GM18870 (cell line): ENCODE measurements around the gene VANGL1.

Experiments used
- ATAC-seq: cut with Tn5 transposase; IDR thresholded peaks from one replicate; pipeline ENCODE4 v1.9.1; 2021; ENCODE audit warnings: moderate library complexity; ENCODE audit not compliant: unreplicated experiment

The VANGL1 gene

DNA sequence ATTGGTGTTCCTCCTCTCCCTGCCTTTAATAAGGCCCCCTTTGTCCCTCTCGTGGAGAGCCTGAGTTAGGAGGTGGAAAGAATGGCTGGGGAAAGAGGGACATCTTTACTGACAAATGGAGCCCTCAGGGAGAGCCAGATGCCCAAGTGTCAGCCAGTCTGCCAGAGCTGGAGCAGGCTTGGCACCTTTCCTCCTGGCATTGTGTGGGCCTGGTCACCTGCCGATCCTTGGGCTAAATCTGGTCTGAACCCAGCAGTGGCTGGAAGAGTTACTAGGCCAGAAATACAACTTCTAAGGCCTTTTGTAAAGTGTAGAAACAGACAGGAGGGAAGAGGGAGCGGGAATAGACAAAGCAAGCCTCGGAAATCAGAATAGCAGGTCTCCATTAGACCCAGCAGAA, 24.9 kb downstream of the VANGL1 start:
- no peak for ATAC-seq

DNA sequence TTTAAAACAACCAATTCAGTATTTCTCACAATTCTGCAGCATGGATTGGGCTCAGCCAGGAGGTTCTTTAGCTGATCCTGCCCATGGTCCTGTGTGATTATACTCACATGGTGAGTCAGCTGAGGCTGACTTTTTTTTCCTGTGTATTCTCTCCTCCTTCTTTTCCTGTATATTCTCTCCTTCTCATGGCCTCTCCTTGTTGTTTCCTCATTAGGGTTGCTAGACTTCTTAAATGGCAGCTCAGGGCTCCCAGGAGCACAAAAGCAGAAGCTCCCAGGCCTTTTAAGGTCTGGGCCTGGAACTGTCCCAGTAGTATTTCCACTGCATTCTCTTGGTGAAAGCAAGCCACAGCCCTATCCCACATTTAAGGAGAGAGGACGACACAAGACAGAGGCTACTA, 26.8 kb downstream of the VANGL1 start:
- ATAC-seq = no peak

DNA sequence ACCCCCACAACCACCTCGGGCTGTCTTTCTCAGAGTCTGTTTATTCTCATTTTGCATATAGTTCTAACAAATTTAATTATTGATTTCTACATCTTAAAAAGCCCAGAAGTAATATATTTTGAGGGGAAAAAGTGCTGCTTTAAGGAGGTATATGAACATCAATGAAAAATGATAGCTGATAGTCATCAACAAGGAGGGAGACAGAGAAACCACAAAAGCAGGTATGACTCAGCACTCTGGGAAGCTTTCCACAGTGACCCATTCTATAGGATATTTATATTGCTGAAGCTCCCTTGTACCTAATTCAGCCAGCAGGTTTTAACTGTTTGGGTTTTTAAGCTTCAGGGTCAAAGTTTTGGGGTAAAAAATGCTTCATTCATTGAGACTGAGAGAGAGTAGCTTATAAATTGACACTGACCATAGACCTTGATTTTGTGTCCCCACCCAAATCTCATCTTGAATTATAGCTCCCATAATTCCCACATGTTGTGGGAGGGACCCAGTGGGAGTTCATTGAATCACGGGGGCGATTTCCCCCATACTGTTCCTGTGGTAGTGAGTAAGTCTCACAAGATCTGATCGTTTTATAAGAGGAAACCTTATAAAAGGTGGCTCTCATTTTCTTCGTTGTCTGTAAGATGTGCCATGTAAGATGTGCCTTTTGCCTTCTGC, 27.4 kb downstream of the VANGL1 start:
- ATAC-seq = no peak

DNA sequence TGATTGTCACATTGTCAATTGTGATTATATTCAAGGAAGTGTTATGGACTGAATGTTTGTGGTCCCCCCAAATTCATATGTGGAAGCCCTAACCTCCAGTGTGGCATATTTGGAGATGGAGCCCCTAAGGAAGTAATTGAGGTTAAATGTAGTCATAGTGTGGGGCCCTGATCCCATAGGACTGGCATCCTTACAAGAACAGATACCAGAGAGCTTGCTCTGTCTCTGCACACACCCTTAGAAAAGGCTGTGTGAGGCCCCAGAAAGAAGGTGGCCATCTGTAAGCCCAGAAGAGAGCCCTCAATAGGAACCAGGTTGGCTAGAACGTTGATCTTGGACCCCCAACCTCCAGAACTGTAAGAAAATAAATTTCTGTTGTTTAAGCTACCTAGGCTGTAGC, 28.1 kb downstream of the VANGL1 start:
- no peak for ATAC-seq

DNA sequence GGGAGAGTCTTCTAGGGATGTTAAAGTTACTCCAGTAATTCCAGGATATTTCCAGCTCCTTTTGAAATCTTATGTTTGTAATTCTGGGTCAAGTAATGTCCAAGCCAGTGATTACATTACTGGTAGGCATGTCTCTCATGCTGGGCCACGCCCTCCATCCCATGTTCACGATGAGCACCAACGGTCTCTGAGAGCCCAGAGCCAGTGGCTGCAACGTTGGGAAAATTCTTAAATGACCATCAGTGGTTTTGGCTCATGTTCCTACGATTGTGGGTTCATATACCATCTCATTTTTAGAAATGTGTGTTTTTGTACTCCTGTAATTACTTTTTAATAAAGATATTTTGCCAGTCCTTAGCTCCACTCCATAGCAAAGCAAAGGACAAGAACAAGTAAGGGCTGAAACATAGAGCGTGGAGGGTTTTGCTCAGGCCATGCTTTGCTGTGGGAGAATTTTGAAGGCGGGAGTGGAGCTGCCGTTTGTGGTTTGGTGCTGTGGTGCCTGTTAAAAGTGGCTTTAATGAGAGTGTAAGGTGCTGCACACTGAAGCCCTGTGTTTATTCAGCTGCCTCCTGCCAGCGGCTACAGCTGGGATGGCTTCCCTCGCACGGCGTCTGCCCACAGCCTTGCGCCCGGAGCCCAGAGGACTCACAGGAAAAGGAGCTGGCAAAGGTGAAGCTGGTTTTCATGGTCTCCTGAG, 28.9 kb downstream of the VANGL1 start:
- ATAC-seq = no peak

DNA sequence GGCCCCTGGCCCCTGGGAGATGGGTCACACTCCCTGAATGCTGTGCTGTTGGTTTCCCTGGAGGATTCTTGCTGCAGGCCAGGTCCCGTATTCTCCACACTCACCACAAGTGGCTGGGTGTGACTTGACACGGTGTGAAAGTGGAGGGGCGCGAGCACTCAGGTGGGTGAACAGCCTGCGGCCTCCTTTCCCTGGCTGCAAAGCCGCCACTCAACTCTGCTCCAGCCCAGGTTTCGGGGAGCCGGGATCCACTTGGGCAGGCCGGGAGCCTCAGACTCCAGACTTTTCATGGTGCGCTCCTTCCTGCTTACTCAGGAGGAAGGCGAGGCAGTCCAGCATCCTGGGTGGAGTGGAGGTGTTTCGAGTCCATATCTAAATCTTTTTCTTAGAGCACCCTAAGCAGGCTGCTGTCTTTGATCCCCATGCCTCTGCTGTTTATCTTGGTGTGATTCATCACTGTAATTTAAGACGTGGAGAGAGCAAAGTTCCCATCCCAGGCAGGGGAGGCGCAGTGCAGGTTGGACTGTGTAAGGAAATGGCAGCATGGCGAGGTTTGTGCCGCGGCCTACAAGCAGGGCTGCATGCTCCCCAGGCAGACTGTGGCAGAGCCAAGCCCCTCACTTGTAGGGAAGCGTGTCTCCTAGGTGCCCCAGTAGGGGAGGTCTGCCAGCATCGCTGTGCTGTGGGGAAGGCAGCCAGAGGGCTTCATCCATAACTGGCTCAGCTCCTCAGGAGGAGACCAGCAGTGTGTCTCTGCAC, 29.6 kb downstream of the VANGL1 start:
- no peak for ATAC-seq

DNA sequence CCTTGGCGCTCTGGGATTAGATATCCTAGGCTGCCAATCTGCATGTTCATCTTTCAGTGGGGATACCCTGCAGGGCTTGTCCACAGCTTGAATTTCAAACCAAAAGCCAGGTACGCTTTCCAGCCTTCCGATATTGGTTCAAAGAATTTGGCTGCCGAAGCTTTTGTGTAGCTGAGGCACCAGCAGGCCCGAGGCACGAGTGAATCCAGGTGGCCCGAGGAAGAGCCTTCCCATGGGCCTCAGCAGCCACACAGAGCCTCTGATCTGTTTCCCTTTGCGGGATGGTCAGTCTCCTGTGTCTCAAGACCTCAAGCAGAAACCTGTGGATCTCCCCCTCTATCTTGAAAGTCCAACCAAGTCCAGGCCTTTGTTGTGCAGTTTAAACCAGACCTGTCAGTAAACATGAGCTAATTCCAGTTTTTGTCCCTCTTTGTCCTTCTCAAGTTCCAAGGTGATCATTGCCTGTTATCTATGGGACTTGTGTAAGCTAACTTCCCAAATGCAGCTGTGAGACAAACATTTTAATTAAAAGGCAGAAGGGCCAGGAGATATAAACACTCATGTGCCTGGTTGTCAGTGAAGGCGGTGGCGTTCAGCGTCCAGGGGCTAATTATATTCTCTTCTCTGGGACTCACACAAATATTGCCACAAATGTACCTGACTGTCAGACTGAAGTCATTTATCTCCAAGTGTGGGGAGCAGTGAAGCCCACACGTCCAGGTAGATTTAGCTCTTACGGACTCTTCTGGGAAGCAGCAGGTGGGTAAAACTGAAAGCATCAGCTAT, 30.6 kb downstream of the VANGL1 start:
- no peak for ATAC-seq

DNA sequence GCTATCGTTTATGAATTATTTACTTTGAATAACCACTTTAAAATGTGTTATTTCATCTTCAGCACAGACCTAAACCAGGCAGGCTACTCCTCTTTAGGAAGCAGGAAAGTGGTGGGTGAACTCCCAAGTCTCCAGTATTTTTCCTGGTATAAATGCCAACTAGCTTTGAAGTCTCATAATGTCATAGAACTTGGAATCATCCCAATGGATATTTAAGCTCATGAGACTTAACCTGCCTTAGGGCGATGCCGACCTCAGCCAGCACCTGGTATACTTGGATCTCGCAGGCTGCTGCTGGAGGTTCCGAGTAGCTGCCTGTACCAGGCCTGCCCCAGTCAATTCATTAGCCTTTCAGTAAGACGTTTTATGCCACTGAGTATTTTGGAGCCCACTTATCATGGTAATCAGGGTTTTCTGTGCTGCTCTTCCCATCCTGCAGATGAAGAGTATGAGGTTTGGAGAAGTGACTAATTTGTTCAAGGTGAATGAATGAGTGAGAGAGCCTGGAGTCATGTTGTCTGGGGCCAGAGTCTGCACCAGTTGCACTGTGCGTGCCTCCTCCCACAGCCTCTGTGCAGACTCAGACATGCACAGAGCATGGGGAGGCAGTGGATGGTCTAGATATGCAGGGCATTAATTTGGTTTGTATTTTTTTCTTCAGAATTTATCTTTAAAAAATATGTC, 34.9 kb downstream of the VANGL1 start:
- ATAC-seq = peak; percentile 27

DNA sequence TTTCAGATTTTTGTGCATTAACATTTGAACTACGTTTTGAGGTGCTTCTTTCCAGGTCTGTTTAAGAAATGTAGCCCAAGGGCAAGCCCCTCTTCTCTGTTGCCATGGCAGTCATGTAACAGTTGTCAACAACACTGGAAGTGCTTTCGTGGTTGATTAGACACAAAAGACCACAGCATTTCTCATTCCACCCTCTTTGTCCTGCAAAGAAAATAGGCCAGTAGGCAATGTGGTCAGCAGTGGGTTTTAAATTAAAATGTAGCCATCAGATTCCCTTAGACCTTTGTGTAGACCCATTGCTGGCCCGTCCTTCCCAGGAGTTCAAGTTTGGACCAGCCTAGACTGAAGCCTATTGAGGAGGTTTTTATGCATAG, 35.4 kb downstream of the VANGL1 start:
- ATAC-seq = peak; percentile 47

DNA sequence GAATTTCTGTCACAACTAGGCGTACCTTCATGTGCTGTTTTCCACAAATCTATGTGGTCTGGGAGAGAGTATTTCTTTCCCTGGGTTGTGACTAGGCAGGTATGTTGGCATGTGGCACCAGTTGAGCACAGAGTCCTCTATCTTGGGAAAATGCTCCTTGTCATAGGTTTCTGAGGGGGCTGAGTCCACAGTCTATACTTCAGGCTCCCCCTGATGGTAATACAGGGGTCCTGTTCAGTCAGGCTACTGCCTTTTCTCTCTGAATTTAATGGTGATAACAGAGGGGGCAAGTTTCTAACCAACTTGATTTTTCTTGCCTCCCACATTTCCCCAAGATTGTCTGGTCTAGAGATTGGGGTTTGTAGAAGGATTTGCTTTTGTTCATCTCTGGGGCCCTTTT, 35.8 kb downstream of the VANGL1 start:
- no peak for ATAC-seq

DNA sequence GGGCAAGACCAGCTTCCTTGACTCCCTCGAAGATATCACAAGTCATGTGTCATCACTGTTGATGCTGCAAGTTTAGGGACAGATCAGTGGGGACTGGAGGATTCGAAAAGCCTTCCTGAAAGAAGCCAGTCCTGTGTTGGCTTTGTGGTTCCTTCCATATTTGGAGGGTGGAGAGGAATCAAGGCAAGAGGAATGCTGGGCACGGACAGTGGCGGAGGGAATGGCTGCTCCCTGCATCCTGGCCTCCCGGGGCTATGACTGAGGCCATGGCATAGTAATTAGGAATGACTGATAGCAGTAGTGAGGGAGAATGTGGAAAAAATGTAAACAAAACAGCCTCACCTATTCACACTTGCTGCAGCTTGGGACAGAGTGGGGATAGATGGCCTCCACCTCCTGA, 36.4 kb downstream of the VANGL1 start:
- ATAC-seq = no peak

DNA sequence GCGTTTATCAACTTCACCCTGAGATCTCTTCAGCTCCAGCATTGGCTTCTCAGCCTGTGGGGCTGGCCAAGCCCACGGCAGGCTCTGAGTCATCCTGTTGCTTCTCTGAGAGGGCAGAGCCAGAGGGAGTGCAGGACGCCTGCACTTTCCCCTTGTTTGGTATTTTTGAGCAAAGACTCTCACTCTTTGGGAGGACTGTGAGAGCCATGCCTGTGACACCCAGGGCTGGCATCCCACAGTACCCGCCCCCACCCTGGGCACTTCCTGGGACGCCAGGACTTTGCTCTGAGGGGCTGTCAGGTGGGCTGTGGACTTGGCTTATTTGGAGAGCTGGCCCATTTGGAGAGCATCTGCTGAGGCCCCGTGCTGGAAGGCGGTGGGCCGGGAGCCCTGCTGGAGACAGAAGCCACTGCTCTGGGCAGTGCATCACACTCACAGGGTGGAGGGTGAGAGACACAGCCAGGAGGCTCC, 37.4 kb downstream of the VANGL1 start:
- ATAC-seq = no peak

DNA sequence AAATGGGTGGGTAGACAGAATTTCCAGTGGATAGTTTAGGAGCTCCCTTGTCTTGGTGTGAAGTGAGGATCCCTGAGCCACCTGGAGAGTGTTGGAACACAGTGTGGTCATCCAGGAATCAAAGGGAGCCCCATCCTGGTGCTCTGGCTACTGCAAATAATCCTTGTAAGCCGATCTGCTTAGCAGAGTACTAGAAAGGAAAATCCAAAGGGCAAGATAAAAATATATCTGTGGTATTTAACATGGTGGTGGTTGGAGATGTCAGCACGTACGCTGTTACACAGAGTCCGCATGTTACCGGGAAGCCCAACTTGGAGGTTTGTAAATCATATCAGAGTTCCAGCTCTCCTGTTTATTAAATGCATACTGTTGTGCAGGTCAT, 39.0 kb downstream of the VANGL1 start:
- no peak for ATAC-seq

DNA sequence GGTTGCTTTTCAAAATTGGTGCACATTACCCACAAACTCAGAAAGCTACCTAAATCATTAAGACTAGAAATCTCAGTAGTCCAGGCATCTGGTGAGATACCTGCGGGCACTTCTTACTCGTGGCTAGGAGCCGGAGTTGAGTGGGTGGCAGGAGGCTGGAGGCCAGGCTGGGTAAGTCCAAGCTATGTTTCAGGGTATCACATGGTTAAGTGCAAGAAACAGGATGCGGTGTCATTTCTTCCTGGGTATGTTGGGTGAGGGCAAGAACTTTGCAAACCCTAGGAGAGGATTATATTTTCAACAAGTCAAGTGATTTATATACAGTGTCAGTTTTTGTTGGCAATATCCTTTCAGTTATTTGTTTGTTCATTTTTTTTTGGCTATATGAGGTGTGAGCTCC, 41.0 kb downstream of the VANGL1 start:
- ATAC-seq = no peak

DNA sequence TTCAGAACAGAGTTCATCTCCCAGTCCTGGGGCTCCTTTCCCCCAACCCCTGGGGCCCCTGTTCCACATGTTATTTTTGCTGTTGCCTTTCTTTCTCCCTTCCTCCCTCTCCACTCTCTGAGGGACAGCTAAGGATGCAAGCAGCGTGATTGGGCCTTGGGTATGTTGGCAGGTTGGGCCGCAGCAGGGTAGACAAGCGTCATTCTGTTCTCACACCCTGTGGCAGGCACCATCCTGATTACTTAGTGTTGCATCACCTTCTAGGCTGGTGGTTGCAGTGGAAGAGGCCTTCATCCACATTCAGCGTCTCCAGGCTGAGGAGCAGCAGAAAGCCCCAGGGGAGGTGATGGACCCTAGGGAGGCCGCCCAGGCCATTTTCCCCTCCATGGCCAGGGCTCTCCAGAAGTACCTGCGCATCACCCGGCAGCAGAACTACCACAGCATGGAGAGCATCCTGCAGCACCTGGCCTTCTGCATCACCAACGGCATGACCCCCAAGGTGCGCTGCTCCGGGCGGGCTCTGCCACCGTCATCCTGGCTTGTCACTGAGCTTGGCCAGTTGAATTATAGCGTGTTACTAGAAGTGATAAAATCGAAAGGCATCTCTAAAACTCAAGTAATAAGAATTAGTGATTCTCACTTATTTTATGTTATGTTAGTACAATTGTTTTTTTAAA, 43.4 kb downstream of the VANGL1 start:
- ATAC-seq = no peak

DNA sequence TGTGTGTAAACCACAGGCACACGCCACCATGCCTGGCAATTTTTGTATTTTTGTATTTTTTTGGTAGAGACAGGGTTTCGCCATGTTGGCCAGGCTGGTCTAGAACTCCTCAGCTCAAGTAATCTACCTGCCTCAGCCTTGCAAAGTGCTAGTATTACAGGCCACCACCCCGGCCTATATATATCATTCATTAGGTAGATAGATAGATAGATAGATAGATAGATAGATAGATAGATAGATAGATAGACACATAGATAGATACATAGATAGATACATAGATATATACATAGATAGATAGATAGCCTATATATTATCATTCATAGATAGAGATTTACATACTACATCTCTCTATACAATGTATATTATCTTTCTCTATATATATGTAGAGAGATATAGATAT, 46.0 kb downstream of the VANGL1 start:
- ATAC-seq = no peak

DNA sequence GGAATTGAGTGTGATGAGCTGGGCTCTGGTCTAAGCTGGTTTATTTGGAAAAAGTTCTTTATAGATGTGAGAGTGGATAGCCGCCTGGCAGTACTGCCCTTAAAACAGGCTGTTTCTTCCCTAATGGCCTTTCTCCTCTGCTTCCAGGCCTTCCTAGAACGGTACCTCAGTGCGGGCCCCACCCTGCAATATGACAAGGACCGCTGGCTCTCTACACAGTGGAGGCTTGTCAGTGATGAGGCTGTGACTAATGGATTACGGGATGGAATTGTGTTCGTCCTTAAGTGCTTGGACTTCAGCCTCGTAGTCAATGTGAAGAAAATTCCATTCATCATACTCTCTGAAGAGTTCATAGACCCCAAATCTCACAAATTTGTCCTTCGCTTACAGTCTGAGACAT, 49.2 kb downstream of the VANGL1 start:
- no peak for ATAC-seq

DNA sequence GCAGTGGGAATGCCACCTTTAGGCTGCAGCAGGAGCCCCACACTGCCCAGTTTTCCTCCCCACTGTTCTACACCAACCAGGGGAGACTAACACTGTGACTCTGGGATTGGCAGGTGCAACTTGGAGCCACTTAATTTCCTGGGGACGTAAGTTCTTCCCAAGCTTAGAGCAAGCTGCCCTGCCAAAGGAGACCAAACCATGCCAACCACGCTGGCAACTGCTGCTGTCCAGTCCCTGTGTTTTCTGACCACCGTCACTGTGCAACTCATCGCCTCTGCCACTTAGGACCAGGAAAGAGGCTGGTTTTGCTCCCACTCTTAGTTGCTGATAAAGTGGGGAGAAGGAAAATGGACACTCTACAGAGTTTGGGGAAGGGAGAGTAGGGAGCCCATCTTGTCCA, 50.5 kb downstream of the VANGL1 start:
- ATAC-seq = no peak

DNA sequence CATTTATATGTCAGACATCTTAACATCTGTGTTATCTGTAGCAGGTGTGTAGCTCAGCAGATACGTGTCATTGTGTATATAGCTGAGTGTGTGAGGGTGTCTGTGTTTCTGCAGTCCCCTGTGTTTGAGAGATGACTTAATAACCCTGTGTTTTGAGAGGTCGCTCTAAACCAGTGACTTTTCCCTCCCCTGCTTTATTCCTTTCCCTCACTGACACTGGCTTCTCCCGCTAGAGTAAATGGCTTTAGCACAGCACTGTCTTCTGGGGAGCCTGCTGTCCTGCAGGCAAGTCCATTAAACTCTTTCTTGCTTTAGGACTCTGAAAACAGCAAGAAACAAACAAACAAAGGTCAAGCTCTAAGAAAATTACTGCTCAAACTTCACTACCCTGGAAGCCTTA, 53.0 kb downstream of the VANGL1 start:
- no peak for ATAC-seq

DNA sequence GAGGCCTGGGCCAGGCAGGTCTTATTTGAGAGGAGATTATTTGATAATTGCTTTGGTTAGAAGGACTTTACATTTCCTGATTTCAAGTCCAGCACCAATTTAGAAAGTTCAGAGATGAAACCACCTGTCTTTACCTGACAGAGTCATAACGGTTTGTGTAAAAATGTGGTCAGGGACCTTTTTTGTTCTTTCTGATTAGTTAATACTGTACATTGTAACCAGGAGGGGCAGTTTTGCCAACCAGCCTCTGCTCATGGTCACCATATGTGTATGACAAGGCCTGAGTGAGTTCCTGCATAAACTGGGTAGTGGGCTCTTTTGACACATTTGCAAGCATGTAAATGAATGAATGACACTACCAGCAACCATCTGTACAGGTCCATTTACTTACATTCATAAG, 55.8 kb downstream of the VANGL1 start:
- no peak for ATAC-seq
